HepG2 (cell line): ENCODE results near the gene SLC25A14. TPM values are rescaled to one million over a fixed set of nuclear protein-coding genes. Genes with fewer than 3 reads are reported as not detected.
A peak's percentile ranks its signal among the peaks of the same experiment; 100 is the strongest.

Experiments used
- POLR2AphosphoS5 ChIP-seq: IDR thresholded peaks from 2 replicates; pipeline ENCODE4 v1.6.1; 2012; ENCODE audit warnings: low read depth, low read length
- TAF15 ChIP-seq: fragments of 200-400 bp; formaldehyde crosslinking; IDR thresholded peaks from one replicate; pipeline ENCODE4 v1.6.1; 2018; ENCODE audit warnings: mild to moderate bottlenecking, low read depth, low read length; ENCODE audit not compliant: poor library complexity, severe bottlenecking
- ZNF24 ChIP-seq: fragments of 450-650 bp; IDR thresholded peaks from 2 replicates; pipeline ENCODE4 v1.6.1; 2017; ENCODE audit warnings: antibody characterized with exemption, mild to moderate bottlenecking
- ZNF263 ChIP-seq: sonication (generic); formaldehyde crosslinking; IDR thresholded peaks from 2 replicates; pipeline ENCODE4 v1.4.0; 2020; ENCODE audit warnings: missing genetic modification reagents
- polyA plus RNA-seq, 8 experiments: library from polyadenylated mRNA; depleted of rRNA in 3 of 8; stranded (reverse) in 7 of 8; unstranded in 1 of 8; fragments of >200 nt; fragmentation: Illumina TruSeq in 4 of 8; extraction: Trizol in 4 of 8; gene quantifications; 2 replicates each; pipeline versions ENCODE4 v1.2.1 to v1.2.3, GENCODE V29; 2011 to 2016; ENCODE audit warnings: low read depth in 4 of 8, missing spikeins in 1 of 8, mixed read lengths in 1 of 8; ENCODE audit not compliant: insufficient read depth in 1 of 8
- total RNA-seq, 5 experiments: library from RNA; depleted of rRNA; stranded (reverse); fragments of >200 nt; fragmentation: Illumina TruSeq; extraction: Trizol; gene quantifications; 2 replicates each; pipeline ENCODE4 v1.2.3, GENCODE V29; 2016; ENCODE audit warnings: low read depth in 1 of 5
- TF ChIP-seq, protein P1 (sequence below): sonication (generic); formaldehyde crosslinking; IDR thresholded peaks from 2 replicates; pipeline ENCODE4 v1.5.0; 2020; ENCODE audit warnings: mild to moderate bottlenecking, missing genetic modification reagents, borderline replicate concordance
- TF ChIP-seq, protein P2 (sequence below): sonication (generic); formaldehyde crosslinking; IDR thresholded peaks from 2 replicates; pipeline ENCODE4 v1.5.0; 2020; ENCODE audit warnings: missing genetic modification reagents
- TF ChIP-seq, protein P3 (sequence below): sonication (generic); formaldehyde crosslinking; IDR thresholded peaks from 2 replicates; pipeline ENCODE4 v1.4.0; 2020; ENCODE audit warnings: missing genetic modification reagents
- TF ChIP-seq, protein P4 (sequence below): sonication (generic); formaldehyde crosslinking; IDR thresholded peaks from 2 replicates; pipeline ENCODE4 v1.8.1; 2023; ENCODE audit warnings: mild to moderate bottlenecking, moderate library complexity, missing genetic modification reagents
- TF ChIP-seq, protein P5 (sequence below): sonication (generic); formaldehyde crosslinking; IDR thresholded peaks from 2 replicates; pipeline ENCODE4 v1.4.0; 2020; ENCODE audit warnings: mild to moderate bottlenecking, missing genetic modification reagents, borderline replicate concordance

The SLC25A14 gene
- total and polyA plus RNA-seq, 2 of the 13 experiments (the other 11 are each of a cell fraction or from before 2014, with no cell fraction given), result 14.0 to 15.6 TPM

DNA sequence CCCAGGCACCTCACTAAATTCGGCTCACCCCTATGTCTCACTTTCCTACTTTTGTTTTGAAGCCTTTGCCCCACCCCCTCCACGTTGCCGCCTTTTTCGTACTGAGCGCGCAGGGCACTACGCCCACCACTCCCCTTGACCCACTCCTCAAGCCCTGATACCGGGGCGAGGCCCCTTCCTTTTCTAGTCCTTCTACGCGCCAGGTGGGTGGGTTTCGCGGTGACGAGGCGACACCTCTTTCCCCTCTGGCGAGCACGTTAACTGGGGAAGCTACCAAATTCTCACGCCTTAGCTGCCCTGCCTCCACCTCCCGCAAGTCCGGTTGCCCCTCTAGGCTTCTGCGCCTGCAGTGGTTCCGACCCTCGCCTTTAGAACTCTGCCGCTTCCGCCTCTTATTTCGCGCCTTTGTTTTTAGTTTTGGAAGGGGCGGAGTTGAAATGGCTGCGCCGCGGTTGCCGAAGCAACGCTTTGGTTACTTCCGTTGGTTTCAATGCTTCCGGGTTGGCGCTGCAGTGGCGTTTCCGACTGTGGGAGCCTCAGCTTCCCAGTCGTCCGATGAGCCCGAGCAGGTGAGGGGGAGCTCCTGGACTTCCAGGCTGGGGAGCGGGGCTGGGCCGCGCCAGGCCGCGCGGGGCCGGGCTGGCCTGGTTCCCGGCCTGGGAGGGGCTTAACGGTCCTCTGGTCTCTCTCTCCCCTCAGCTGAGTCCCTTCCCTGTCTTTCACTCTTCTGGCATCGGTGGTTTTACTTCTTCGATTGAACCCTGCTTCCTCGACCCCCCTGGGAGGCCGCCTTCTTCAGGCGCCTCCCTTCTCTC, at the start of gene SLC25A14 (continued):
- TF ChIP-seq, protein P1, sequence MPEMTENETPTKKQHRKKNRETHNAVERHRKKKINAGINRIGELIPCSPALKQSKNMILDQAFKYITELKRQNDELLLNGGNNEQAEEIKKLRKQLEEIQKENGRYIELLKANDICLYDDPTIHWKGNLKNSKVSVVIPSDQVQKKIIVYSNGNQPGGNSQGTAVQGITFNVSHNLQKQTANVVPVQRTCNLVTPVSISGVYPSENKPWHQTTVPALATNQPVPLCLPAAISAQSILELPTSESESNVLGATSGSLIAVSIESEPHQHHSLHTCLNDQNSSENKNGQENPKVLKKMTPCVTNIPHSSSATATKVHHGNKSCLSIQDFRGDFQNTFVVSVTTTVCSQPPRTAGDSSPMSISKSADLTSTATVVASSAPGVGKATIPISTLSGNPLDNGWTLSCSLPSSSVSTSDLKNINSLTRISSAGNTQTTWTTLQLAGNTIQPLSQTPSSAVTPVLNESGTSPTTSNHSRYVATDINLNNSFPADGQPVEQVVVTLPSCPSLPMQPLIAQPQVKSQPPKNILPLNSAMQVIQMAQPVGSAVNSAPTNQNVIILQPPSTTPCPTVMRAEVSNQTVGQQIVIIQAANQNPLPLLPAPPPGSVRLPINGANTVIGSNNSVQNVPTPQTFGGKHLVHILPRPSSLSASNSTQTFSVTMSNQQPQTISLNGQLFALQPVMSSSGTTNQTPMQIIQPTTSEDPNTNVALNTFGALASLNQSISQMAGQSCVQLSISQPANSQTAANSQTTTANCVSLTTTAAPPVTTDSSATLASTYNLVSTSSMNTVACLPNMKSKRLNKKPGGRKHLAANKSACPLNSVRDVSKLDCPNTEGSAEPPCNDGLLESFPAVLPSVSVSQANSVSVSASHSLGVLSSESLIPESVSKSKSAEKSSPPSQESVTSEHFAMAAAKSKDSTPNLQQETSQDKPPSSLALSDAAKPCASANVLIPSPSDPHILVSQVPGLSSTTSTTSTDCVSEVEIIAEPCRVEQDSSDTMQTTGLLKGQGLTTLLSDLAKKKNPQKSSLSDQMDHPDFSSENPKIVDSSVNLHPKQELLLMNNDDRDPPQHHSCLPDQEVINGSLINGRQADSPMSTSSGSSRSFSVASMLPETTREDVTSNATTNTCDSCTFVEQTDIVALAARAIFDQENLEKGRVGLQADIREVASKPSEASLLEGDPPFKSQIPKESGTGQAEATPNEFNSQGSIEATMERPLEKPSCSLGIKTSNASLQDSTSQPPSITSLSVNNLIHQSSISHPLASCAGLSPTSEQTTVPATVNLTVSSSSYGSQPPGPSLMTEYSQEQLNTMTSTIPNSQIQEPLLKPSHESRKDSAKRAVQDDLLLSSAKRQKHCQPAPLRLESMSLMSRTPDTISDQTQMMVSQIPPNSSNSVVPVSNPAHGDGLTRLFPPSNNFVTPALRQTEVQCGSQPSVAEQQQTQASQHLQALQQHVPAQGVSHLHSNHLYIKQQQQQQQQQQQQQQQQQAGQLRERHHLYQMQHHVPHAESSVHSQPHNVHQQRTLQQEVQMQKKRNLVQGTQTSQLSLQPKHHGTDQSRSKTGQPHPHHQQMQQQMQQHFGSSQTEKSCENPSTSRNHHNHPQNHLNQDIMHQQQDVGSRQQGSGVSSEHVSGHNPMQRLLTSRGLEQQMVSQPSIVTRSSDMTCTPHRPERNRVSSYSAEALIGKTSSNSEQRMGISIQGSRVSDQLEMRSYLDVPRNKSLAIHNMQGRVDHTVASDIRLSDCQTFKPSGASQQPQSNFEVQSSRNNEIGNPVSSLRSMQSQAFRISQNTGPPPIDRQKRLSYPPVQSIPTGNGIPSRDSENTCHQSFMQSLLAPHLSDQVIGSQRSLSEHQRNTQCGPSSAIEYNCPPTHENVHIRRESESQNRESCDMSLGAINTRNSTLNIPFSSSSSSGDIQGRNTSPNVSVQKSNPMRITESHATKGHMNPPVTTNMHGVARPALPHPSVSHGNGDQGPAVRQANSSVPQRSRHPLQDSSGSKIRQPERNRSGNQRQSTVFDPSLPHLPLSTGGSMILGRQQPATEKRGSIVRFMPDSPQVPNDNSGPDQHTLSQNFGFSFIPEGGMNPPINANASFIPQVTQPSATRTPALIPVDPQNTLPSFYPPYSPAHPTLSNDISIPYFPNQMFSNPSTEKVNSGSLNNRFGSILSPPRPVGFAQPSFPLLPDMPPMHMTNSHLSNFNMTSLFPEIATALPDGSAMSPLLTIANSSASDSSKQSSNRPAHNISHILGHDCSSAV (CRISPR knock-in tag), result no peak
- TF ChIP-seq, protein P2, sequence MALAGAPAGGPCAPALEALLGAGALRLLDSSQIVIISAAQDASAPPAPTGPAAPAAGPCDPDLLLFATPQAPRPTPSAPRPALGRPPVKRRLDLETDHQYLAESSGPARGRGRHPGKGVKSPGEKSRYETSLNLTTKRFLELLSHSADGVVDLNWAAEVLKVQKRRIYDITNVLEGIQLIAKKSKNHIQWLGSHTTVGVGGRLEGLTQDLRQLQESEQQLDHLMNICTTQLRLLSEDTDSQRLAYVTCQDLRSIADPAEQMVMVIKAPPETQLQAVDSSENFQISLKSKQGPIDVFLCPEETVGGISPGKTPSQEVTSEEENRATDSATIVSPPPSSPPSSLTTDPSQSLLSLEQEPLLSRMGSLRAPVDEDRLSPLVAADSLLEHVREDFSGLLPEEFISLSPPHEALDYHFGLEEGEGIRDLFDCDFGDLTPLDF (CRISPR knock-in tag), result 0 out of 2 replicates have a peak, but pooled peaks have one; percentile 30
- TF ChIP-seq, protein P3, sequence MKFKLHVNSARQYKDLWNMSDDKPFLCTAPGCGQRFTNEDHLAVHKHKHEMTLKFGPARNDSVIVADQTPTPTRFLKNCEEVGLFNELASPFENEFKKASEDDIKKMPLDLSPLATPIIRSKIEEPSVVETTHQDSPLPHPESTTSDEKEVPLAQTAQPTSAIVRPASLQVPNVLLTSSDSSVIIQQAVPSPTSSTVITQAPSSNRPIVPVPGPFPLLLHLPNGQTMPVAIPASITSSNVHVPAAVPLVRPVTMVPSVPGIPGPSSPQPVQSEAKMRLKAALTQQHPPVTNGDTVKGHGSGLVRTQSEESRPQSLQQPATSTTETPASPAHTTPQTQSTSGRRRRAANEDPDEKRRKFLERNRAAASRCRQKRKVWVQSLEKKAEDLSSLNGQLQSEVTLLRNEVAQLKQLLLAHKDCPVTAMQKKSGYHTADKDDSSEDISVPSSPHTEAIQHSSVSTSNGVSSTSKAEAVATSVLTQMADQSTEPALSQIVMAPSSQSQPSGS (CRISPR knock-in tag), result 0 out of 2 replicates have a peak, but pooled peaks have one; percentile 13
- no peak for TF ChIP-seq ZNF24
- peak; percentile 63; the same call in 1 of the 2 replicates for TF ChIP-seq POLR2AphosphoS5
- no peak for TF ChIP-seq TAF15
- TF ChIP-seq ZNF263 (CRISPR knock-in tag), result no peak
- TF ChIP-seq, protein P4, sequence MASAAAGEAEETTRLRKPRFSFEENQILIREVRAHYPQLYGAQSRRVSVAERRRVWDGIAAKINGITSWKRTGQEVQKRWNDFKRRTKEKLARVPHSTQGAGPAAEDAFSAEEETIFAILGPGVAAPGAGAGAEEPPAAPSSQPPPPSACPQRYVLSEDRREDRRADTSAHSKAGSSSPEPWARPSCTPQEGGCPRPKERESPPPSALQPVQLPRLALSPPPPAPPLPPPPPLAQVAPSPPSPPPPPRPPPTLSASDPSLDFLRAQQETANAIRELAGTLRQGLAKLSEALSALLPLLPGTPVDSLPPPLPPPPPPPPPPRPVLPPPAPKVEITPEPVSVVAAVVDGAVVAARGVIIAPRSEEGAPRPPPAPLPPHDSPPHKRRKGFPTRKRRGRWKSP (CRISPR knock-in tag), result no peak
- TF ChIP-seq, protein P5, sequence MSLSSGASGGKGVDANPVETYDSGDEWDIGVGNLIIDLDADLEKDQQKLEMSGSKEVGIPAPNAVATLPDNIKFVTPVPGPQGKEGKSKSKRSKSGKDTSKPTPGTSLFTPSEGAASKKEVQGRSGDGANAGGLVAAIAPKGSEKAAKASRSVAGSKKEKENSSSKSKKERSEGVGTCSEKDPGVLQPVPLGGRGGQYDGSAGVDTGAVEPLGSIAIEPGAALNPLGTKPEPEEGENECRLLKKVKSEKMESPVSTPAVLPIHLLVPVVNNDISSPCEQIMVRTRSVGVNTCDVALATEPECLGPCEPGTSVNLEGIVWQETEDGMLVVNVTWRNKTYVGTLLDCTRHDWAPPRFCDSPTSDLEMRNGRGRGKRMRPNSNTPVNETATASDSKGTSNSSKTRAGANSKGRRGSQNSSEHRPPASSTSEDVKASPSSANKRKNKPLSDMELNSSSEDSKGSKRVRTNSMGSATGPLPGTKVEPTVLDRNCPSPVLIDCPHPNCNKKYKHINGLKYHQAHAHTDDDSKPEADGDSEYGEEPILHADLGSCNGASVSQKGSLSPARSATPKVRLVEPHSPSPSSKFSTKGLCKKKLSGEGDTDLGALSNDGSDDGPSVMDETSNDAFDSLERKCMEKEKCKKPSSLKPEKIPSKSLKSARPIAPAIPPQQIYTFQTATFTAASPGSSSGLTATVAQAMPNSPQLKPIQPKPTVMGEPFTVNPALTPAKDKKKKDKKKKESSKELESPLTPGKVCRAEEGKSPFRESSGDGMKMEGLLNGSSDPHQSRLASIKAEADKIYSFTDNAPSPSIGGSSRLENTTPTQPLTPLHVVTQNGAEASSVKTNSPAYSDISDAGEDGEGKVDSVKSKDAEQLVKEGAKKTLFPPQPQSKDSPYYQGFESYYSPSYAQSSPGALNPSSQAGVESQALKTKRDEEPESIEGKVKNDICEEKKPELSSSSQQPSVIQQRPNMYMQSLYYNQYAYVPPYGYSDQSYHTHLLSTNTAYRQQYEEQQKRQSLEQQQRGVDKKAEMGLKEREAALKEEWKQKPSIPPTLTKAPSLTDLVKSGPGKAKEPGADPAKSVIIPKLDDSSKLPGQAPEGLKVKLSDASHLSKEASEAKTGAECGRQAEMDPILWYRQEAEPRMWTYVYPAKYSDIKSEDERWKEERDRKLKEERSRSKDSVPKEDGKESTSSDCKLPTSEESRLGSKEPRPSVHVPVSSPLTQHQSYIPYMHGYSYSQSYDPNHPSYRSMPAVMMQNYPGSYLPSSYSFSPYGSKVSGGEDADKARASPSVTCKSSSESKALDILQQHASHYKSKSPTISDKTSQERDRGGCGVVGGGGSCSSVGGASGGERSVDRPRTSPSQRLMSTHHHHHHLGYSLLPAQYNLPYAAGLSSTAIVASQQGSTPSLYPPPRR (CRISPR knock-in tag), result no peak
